ENCODE data around the gene ATP7A.

- TF ChIP-seq POLR2A (IDR thresholded peaks at IDR 0.05) (no peak), CTCF (IDR thresholded peaks at IDR 0.05) (peak in 2 of 6 experiments; percentile 21 to 35)
Measured at GRCh38 chrX:78024349-78025059, 114.0 kb downstream of the ATP7A start.
